ENCODE results near the gene RNF144B.

Gene RNF144B

DNA sequence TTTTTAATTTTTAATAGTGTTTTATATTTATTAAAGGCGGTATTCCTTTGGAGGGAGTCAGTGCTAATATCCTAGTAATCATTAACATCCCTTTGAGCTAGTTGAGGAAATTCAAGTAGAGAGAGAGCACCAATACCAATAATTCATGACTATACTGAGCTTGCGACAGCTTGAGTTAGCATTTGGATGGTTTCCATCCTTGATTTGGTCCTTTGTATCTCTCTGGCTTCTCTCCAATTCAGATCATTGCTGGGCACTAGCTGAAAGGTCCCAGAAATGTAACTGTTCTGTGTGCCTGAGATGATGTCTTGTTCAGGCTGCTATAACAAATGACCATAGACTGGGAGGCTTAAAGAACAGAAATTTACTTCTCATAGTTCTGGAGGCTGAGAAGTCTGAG lies 77.0 kb downstream of the RNF144B start:
- DNase-seq (ENCODE audit: low read depth, low spot score): no peak
- ChIA-PET CTCF (no interaction called here), POLR2A (no interaction called here)
- TF ChIP-seq, protein P1, sequence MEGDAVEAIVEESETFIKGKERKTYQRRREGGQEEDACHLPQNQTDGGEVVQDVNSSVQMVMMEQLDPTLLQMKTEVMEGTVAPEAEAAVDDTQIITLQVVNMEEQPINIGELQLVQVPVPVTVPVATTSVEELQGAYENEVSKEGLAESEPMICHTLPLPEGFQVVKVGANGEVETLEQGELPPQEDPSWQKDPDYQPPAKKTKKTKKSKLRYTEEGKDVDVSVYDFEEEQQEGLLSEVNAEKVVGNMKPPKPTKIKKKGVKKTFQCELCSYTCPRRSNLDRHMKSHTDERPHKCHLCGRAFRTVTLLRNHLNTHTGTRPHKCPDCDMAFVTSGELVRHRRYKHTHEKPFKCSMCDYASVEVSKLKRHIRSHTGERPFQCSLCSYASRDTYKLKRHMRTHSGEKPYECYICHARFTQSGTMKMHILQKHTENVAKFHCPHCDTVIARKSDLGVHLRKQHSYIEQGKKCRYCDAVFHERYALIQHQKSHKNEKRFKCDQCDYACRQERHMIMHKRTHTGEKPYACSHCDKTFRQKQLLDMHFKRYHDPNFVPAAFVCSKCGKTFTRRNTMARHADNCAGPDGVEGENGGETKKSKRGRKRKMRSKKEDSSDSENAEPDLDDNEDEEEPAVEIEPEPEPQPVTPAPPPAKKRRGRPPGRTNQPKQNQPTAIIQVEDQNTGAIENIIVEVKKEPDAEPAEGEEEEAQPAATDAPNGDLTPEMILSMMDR (IDR thresholded peaks at IDR 0.05; ENCODE audit: insufficient read depth, low read length, missing control alignments): no peak
- H3K4me3 ChIP-seq (ENCODE audit: low read depth, low read length): no peak overlapping the region

DNA sequence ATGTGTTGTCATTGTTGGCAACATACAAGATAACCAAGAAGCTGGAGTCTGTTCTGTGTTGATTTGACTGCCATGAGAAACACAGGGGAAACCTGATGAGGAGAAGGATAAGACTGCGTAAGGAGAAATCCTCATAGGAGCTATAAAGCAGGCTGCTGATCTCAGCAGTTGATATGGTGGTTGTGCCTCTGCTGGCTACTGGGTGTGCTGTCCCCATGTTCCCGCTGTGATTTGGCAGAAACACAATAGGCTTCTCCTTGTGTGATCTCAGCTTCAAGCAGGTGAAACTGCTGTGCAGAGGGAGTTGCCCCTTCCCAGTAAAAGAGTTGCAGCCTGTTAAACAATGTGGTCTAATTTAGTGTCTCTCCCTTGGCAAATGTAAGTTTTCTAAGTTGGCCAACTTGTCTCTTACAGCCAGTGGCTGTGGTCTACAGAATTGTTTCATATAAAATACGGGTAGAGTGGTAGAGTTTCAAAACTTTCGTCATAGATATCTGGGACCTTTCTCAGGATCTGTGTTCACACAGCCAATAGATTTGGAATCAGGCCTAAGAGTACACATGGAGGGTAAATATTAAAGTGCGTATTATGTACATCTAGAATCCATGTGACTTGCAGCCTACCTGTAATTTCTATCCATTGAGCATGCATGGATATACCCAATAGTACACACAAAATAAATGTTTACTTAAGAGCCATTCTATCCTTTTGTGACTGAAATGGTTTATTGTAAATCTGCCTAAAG lies 78.4 kb downstream of the RNF144B start:
- ChIA-PET CTCF (interaction anchor here (1.4 kb wide), 1 partner anchor 141 kb away, joined by 4 read pairs; no protein-coding TSS in a partner anchor), POLR2A (no interaction called here)
- no peak overlapping the region for H3K4me3 ChIP-seq (ENCODE audit: low read depth, low read length)
- DNase-seq (ENCODE audit: low read depth, low spot score): no peak
- TF ChIP-seq, protein P1 (IDR thresholded peaks at IDR 0.05; ENCODE audit: insufficient read depth, low read length, missing control alignments): no peak

DNA sequence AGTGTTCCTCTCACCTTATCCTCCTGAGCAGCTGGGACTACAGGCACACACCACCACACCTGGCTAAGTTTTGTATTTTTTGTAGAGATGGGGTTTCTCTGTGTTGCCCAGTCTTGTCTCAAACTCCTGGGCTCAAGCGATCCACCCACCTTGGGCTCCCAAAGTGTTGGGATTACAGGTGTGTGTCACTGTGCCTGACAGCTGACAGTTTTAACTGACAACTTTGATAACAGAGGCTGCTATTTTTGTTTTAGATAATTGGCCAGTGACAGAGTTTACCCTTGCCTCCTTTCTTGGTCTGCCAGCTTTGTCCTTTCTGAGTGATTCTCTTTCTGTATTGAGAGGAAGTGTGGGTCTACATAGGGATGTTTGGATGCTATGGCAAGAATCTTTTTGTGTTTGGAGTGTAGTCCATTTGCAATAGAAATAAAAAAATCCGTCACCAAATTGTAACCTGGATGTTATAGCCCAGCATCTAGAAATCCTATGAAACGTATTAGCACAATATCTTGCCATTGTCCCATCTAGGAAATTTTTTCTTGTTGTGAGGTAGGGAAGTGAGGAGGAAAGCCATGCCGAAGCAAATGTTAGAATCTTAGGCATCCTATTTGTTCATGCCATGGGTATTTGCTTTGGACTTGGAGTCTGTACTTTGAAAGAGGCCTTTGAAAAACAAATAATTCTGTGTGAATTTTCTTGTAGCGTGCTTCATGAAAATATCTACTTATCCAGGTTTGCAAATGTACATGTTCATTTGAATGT lies 80.8 kb downstream of the RNF144B start:
- no peak for DNase-seq (ENCODE audit: low read depth, low spot score)
- no peak overlapping the region for H3K4me3 ChIP-seq (ENCODE audit: low read depth, low read length)
- ChIA-PET CTCF (no interaction called here), POLR2A (no interaction called here)
- TF ChIP-seq, protein P1 (IDR thresholded peaks at IDR 0.05; ENCODE audit: insufficient read depth, low read length, missing control alignments): no peak

DNA sequence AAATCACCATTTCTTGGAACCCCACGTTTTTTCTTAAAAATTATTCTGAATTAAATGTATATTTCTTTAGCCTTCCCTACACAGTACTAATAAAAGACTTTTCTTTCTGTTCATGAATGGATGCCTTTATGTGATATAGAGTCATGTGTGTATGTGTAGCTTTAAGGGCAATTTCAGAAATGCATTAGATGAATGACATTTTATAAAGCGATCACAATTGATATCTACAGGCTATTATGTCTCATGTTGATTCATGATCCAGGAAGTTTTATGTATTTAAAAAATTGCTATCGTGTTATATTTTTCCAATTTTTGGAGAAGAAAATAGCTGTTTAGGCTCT lies 81.3 kb downstream of the RNF144B start:
- no peak overlapping the region for H3K4me3 ChIP-seq (ENCODE audit: low read depth, low read length)
- TF ChIP-seq, protein P1 (IDR thresholded peaks at IDR 0.05; ENCODE audit: insufficient read depth, low read length, missing control alignments): no peak
- ChIA-PET CTCF (no interaction called here), POLR2A (no interaction called here)
- DNase-seq (ENCODE audit: low read depth, low spot score): no peak

DNA sequence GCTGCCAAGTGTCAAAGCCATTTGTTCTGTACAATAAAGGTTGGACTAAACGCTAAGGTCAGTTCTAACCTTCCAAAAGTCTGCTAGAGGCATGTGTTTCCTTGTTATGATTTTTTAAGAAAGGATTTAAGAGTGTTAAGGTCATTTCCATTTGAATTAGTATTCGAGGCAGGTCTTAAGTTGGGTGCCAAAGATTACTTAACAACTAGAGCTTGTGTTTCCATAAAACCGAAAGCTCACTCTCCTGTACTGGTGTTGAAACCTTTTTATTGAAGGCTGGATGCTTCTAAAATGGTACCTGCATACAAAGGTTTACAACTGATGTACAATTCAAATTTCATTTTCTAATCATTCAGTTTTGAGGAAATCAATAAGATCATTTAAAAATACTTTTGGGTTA lies 82.4 kb downstream of the RNF144B start:
- TF ChIP-seq, protein P1 (IDR thresholded peaks at IDR 0.05; ENCODE audit: insufficient read depth, low read length, missing control alignments): no peak
- no peak overlapping the region for H3K4me3 ChIP-seq (ENCODE audit: low read depth, low read length)
- ChIA-PET POLR2A (no interaction called here), CTCF (no interaction called here)
- no peak for DNase-seq (ENCODE audit: low read depth, low spot score)

DNA sequence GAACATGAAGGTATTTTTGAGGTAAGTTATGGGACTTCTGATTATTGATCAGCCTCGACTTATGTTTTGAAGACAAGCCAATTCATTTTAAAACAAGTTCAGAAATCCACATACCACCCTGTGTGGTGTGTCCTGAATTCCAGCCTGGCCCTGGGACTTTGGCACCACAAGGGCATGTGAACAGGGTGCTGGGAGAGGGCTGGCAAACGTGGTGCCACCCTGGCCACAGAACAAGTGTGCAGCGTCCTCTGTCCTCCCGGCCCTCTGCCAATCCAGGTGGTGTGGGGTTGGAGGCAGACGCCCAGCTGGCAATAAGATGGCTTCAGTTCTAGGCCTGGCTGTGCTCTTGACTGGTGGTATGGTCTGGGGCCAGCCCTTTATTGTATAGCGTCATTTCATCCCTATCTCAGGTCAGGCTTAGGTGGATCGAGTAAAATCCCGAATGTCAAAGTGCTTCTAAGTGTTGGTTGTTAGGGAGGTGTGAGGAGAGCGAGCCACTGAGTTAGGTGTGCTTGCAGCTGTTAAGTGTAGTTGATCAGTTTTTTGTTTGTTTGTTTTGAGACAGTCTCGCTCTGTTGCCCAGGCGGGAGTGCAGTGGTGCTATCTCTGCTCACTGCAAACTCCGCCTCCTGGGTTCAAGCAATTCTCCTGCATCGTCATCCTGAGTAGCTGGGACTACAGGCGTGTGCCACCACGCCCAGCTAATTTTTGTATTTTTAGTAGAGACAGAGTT lies 84.2 kb downstream of the RNF144B start:
- TF ChIP-seq, protein P1 (IDR thresholded peaks at IDR 0.05; ENCODE audit: insufficient read depth, low read length, missing control alignments): no peak
- H3K4me3 ChIP-seq (ENCODE audit: low read depth, low read length): no peak overlapping the region
- no peak for DNase-seq (ENCODE audit: low read depth, low spot score)
- POLR2A ChIA-PET: no interaction called here
- CTCF ChIA-PET: no interaction called here

All from AG04449 (cell line).